Hepatocyte (in vitro differentiated cells): ENCODE measurements around the gene CPEB1. TPM values are rescaled to one million over a fixed set of nuclear protein-coding genes. Genes with fewer than 3 reads are reported as not detected.

ENCODE experiments used
- DNase-seq: peaks from one replicate; pipeline ENCODE4 v3.0.0-alpha.2; 2016; ENCODE audit warnings: low spot score
- H2AFZ ChIP-seq: fragments of 200-600 bp; sonication (generic); 2 replicates; pipeline ENCODE4 v1.6.0; 2016; ENCODE audit warnings: antibody characterized with exemption, mild to moderate bottlenecking
- H3K27ac ChIP-seq: fragments of 200-600 bp; sonication (generic); 2 replicates; pipeline ENCODE4 v1.5.1; 2016; ENCODE audit warnings: mild to moderate bottlenecking
- H3K27me3 ChIP-seq: fragments of 200-600 bp; sonication (generic); 2 replicates; pipeline ENCODE4 v1.6.1; 2016
- H3K36me3 ChIP-seq: fragments of 200-600 bp; sonication (generic); replicated peaks from 2 replicates; pipeline ENCODE4 v1.5.1; 2016; ENCODE audit warnings: low read depth; ENCODE audit not compliant: insufficient read depth
- H3K4me1 ChIP-seq: fragments of 200-600 bp; sonication (generic); 2 replicates; pipeline ENCODE4 v1.5.1; 2016; ENCODE audit warnings: mild to moderate bottlenecking, moderate library complexity; ENCODE audit not compliant: insufficient read depth
- H3K4me2 ChIP-seq: fragments of 200-600 bp; sonication (generic); 2 replicates; pipeline ENCODE4 v1.6.0; 2016
- H3K4me3 ChIP-seq: fragments of 200-600 bp; sonication (generic); 2 replicates; pipeline ENCODE4 v1.5.1; 2016; ENCODE audit warnings: mild to moderate bottlenecking
- H3K79me2 ChIP-seq: fragments of 200-600 bp; sonication (generic); 2 replicates; pipeline ENCODE4 v1.6.0; 2017; ENCODE audit warnings: mild to moderate bottlenecking
- H3K9me2 ChIP-seq: fragments of 200-600 bp; sonication (generic); replicated peaks from 2 replicates; pipeline ENCODE4 v1.6.0; 2017; ENCODE audit warnings: mild to moderate bottlenecking; ENCODE audit not compliant: insufficient read depth
- H3K9me3 ChIP-seq: fragments of 200-600 bp; sonication (generic); 2 replicates; pipeline ENCODE4 v1.5.1; 2016; ENCODE audit warnings: low read depth, mild to moderate bottlenecking
- H4K20me1 ChIP-seq: fragments of 200-600 bp; sonication (generic); 2 replicates; pipeline ENCODE4 v1.6.0; 2016; ENCODE audit warnings: mild to moderate bottlenecking; ENCODE audit not compliant: insufficient read depth, poor library complexity, severe bottlenecking
- EZH2 ChIP-seq: fragments of 200-600 bp; sonication (generic); IDR thresholded peaks from 2 replicates; pipeline ENCODE4 v1.6.1; 2016; ENCODE audit warnings: antibody characterized with exemption, mild to moderate bottlenecking, borderline replicate concordance
- EZH2phosphoT487 ChIP-seq: fragments of 200-600 bp; sonication (generic); IDR thresholded peaks from one replicate; pipeline ENCODE4 v1.6.1; 2018; ENCODE audit warnings: antibody characterized with exemption, mild to moderate bottlenecking, low read depth, moderate library complexity; ENCODE audit not compliant: unreplicated experiment, severe bottlenecking
- WGBS: methylation state at CpG from one replicate; pipeline ENCODE4 v1.1.6; 2016; ENCODE audit warnings: low lambda C conversion rate; ENCODE audit errors: missing lambda C conversion rate; 5-methylcytosine and 5-hydroxymethylcytosine counted together
- polyA plus RNA-seq: library from polyadenylated mRNA; unstranded; fragments of >200 nt; fragmentation: Nextera tagmentation; extraction: Ambion mirVana; gene quantifications from 2 replicates; pipeline ENCODE4 v1.2.1, GENCODE V29; 2016
- total RNA-seq: library from RNA; depleted of rRNA; stranded (reverse); fragments of >200 nt; gene quantifications from 2 replicates; pipeline ENCODE4 v1.2.3, GENCODE V29; 2014
- TF ChIP-seq, protein P1 (sequence below): fragments of 200-600 bp; sonication (generic); IDR thresholded peaks from 2 replicates; pipeline ENCODE4 v1.5.1; 2016; ENCODE audit warnings: antibody characterized with exemption, mild to moderate bottlenecking; ENCODE audit not compliant: poor library complexity

CPEB1 gene
- total and polyA plus RNA-seq, 2 experiments from 2014 or later, result 0.87 to 1.9 TPM

DNA sequence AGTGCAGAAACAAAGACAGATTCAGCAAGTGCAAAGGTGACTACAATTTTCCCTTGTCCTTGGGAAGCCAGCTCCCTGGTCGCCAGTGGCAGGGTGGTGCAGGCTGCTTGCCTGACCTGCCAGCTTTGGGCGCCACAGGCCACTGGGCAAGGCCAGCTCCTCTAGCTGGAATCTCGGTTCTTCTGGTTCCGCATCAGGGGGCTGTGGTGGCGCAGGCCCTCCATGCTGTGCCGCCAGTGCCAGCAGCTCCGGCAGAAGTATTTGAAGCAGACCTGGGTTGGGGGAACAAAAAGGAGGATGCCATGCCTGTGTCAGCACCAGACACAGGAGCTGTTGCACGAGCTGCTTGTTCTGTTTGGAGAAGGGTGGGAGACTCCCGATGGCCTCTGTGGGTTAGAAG is 102.7 kb downstream of the CPEB1 start:
- H3K27ac ChIP-seq, result no peak overlapping the region
- no peaks in the 10 kb centered on the region for H3K36me3 ChIP-seq
- TF ChIP-seq EZH2 (no peak), EZH2phosphoT487 (no peak)
- TF ChIP-seq, protein P1, sequence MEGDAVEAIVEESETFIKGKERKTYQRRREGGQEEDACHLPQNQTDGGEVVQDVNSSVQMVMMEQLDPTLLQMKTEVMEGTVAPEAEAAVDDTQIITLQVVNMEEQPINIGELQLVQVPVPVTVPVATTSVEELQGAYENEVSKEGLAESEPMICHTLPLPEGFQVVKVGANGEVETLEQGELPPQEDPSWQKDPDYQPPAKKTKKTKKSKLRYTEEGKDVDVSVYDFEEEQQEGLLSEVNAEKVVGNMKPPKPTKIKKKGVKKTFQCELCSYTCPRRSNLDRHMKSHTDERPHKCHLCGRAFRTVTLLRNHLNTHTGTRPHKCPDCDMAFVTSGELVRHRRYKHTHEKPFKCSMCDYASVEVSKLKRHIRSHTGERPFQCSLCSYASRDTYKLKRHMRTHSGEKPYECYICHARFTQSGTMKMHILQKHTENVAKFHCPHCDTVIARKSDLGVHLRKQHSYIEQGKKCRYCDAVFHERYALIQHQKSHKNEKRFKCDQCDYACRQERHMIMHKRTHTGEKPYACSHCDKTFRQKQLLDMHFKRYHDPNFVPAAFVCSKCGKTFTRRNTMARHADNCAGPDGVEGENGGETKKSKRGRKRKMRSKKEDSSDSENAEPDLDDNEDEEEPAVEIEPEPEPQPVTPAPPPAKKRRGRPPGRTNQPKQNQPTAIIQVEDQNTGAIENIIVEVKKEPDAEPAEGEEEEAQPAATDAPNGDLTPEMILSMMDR, result no peak
- H3K4me3 ChIP-seq, result no peak overlapping the region
- no peak overlapping the region for H3K4me2 ChIP-seq
- H4K20me1 ChIP-seq, result peaks cover 4% of the 10 kb centered on the region
- no peak overlapping the region for H2AFZ ChIP-seq
- H3K9me2 ChIP-seq, result no peaks in the 10 kb centered on the region
- H3K9me3 ChIP-seq, result no peaks in the 10 kb centered on the region
- WGBS, result 91% methylated on average over 9 of the region's 9 CpGs
- peaks cover 8% of the 10 kb centered on the region for H3K4me1 ChIP-seq
- H3K79me2 ChIP-seq, result peaks cover 13% of the 10 kb centered on the region
- DNase-seq, result no peak
- H3K27me3 ChIP-seq, result no peaks in the 10 kb centered on the region

DNA sequence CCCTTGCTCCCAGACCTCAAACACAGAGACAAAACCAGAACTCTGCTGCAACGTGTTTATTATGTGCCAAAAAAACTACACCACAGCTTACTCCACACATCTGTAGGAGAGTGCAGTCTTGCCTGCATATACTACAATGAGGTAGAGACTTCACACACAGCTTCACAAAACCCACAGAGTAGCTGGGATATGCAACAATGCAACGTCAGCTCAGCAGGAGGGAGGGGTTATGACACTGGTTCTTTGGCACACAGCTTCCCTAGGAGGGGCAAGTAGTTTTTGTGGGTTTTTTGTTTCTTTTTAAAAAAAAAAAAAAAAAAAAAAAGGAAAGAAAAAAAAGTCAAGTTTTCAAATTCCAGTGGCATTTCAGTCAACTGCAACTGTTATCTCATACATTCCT is 104.0 kb downstream of the CPEB1 start:
- no peak overlapping the region for H3K27ac ChIP-seq
- DNase-seq, result no peak
- H3K36me3 ChIP-seq, result no peaks in the 10 kb centered on the region
- whole genome bisulfite sequencing, result 31% methylated on average over 2 of the region's 2 CpGs
- TF ChIP-seq EZH2phosphoT487 (no peak), EZH2 (no peak)
- TF ChIP-seq, protein P1, result no peak
- no peak overlapping the region for H3K4me3 ChIP-seq
- peaks cover 16% of the 10 kb centered on the region for H4K20me1 ChIP-seq
- no peak overlapping the region for H3K4me2 ChIP-seq
- H3K79me2 ChIP-seq, result peaks cover 26% of the 10 kb centered on the region
- no peaks in the 10 kb centered on the region for H3K9me2 ChIP-seq
- H3K4me1 ChIP-seq, result peaks cover 14% of the 10 kb centered on the region
- no peaks in the 10 kb centered on the region for H3K9me3 ChIP-seq
- H2AFZ ChIP-seq, result no peak overlapping the region
- H3K27me3 ChIP-seq, result no peaks in the 10 kb centered on the region

DNA sequence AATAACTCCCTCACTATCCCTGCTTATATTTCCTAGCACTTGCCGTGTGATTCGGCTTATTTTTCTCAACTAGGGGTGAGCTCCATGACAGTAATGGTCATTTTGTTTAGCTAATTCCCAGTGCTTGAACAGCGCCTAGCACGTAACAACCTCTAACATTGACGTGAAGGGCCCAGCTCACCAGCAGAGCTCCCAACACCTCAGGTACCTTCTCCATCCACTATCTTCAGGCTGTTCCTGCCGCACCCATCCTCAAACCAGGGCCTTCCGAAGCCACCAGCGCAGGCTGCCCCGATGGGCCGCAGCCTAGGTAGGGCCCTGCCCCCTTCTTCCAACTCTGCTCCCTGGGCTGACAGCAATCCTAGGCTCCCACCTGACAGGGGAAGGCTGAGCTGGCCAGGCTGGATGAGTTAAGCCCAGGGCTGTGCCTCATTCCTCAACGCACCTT is 106.2 kb downstream of the CPEB1 start:
- H3K79me2 ChIP-seq, result peaks cover 34% of the 10 kb centered on the region
- TF ChIP-seq EZH2phosphoT487, result no peak
- no peak for TF ChIP-seq EZH2
- TF ChIP-seq, protein P1, result no peak
- H4K20me1 ChIP-seq, result peaks cover 37% of the 10 kb centered on the region
- peak overlapping the region; percentile 84 for H3K4me2 ChIP-seq
- peaks cover 14% of the 10 kb centered on the region for H3K4me1 ChIP-seq
- H3K27ac ChIP-seq, result peak overlapping the region; percentile 96
- DNase-seq, result peak; percentile 56
- peak overlapping the region; percentile 73 for H2AFZ ChIP-seq
- 19% methylated on average over 11 of the region's 11 CpGs for WGBS
- H3K4me3 ChIP-seq, result peak overlapping the region; percentile 60
- H3K36me3 ChIP-seq, result no peaks in the 10 kb centered on the region
- H3K27me3 ChIP-seq, result no peaks in the 10 kb centered on the region
- H3K9me3 ChIP-seq, result no peaks in the 10 kb centered on the region
- H3K9me2 ChIP-seq, result no peaks in the 10 kb centered on the region
